Stimulated activated CD4-positive, alpha-beta T cell treated with anti-CD3 and anti-CD28 coated beads, Interleukin-1b, Interleukin-23, amount 100 ng/mL, for 48 hours (primary cell): ENCODE measurements around the gene LINC00305.

Experiments
- DNase-seq: peaks from one replicate; pipeline ENCODE4 v3.0.0-alpha.2; 2020

The LINC00305 gene

GRCh38 chr18:64148988-64149387 is at the start of gene LINC00305:
Gene LINC00305, minus strand, starts transcription at chr18:64149088.
- no peak for DNase-seq

GRCh38 chr18:64191069-64191468 is 42.2 kb upstream of the LINC00305 start:
- DNase-seq: no peak

GRCh38 chr18:64185987-64186386 is 37.1 kb upstream of the LINC00305 start:
- DNase-seq: no peak

GRCh38 chr18:64183665-64184064 is 34.8 kb upstream of the LINC00305 start:
- DNase-seq: no peak

- DNase-seq: no peak
Measured at GRCh38 chr18:64180617-64181016, 31.7 kb upstream of the LINC00305 start.

GRCh38 chr18:64180171-64180570 is 31.3 kb upstream of the LINC00305 start:
- no peak for DNase-seq

GRCh38 chr18:64179556-64180080 is 30.7 kb upstream of the LINC00305 start:
- DNase-seq: no peak

GRCh38 chr18:64178860-64179259 is 30.0 kb upstream of the LINC00305 start:
- DNase-seq: no peak

- no peak for DNase-seq
Measured at GRCh38 chr18:64175432-64175831, 26.5 kb upstream of the LINC00305 start.

- no peak for DNase-seq
Measured at GRCh38 chr18:64171576-64171975, 22.7 kb upstream of the LINC00305 start.

- no peak for DNase-seq
Measured at GRCh38 chr18:64167408-64167925, 18.6 kb upstream of the LINC00305 start.

- DNase-seq: no peak
Measured at GRCh38 chr18:64165906-64166305, 17.0 kb upstream of the LINC00305 start.

- no peak for DNase-seq
Measured at GRCh38 chr18:64164883-64165282, 16.0 kb upstream of the LINC00305 start.

- DNase-seq: no peak
Measured at GRCh38 chr18:64149916-64150438, 1.1 kb upstream of the LINC00305 start.

- no peak for DNase-seq
Measured at GRCh38 chr18:64142904-64143303, 6.0 kb downstream of the LINC00305 start.

GRCh38 chr18:64137914-64138313 is 11.0 kb downstream of the LINC00305 start:
- DNase-seq: no peak

- no peak for DNase-seq
Measured at GRCh38 chr18:64134044-64134747, 14.7 kb downstream of the LINC00305 start.

- no peak for DNase-seq
Measured at GRCh38 chr18:64132871-64133270, 16.0 kb downstream of the LINC00305 start.

- DNase-seq: no peak
Measured at GRCh38 chr18:64131314-64131713, 17.6 kb downstream of the LINC00305 start.

GRCh38 chr18:64127172-64127571 is 21.7 kb downstream of the LINC00305 start:
- DNase-seq: no peak

- DNase-seq: no peak
Measured at GRCh38 chr18:64119916-64120315, 29.0 kb downstream of the LINC00305 start.

GRCh38 chr18:64118406-64118805 is 30.5 kb downstream of the LINC00305 start:
- no peak for DNase-seq

- no peak for DNase-seq
Measured at GRCh38 chr18:64116571-64117175, 32.2 kb downstream of the LINC00305 start.

GRCh38 chr18:64115881-64116280 is 33.0 kb downstream of the LINC00305 start:
- DNase-seq: no peak
